ENCODE results near the gene AIFM3. TPM values are rescaled to one million over a fixed set of nuclear protein-coding genes. Genes with fewer than 3 reads are reported as not detected.
A peak's percentile ranks its signal among the peaks of the same experiment; 100 is the strongest.
"Not testable (repeated sequence)": the region's sequence is repeated elsewhere in the genome, so short reads cannot be mapped to it uniquely, and the experiment has no call there.

The AIFM3 gene
- total RNA-seq, result not detected in 2 replicates

- no peak for DNase-seq (ENCODE audit: low read depth in 2 of 2)
These were observed at the start of gene AIFM3 for GRCh38 chr22:20966883-20967696. TSS of gene AIFM3 (plus strand) at chr22:20967255. CDS start at chr22:20967945, 690 bp downstream.

- no peak for DNase-seq (ENCODE audit: low read depth in 2 of 2)
These were observed 48.3 kb upstream of the AIFM3 start for GRCh38 chr22:20918663-20919218.

GRCh38 chr22:20919718-20920117, 47.3 kb upstream of the AIFM3 start:
- DNase-seq (ENCODE audit: low read depth in 2 of 2), result peak in 1 of 2 donors; percentile 9

- DNase-seq (ENCODE audit: low read depth in 2 of 2), result no peak
These were observed 46.2 kb upstream of the AIFM3 start for GRCh38 chr22:20920881-20921203.

GRCh38 chr22:20922141-20922751, 44.8 kb upstream of the AIFM3 start:
- DNase-seq (ENCODE audit: low read depth in 2 of 2), result no peak

- DNase-seq (ENCODE audit: low read depth in 2 of 2), result no peak
These were observed 40.8 kb upstream of the AIFM3 start for GRCh38 chr22:20926243-20926642.

GRCh38 chr22:20927940-20928572, 39.0 kb upstream of the AIFM3 start:
- DNase-seq (ENCODE audit: low read depth in 2 of 2), result no peak

- DNase-seq (ENCODE audit: low read depth in 2 of 2), result no peak
These were observed 38.5 kb upstream of the AIFM3 start for GRCh38 chr22:20928573-20928967.

- no peak for DNase-seq (ENCODE audit: low read depth in 2 of 2)
These were observed 37.1 kb upstream of the AIFM3 start for GRCh38 chr22:20930004-20930403.

GRCh38 chr22:20930435-20930834, 36.6 kb upstream of the AIFM3 start:
- not testable (repeated sequence) for DNase-seq (ENCODE audit: low read depth in 2 of 2)

GRCh38 chr22:20931126-20931654, 35.9 kb upstream of the AIFM3 start:
- DNase-seq (ENCODE audit: low read depth in 2 of 2), result no peak

GRCh38 chr22:20933910-20934309, 33.1 kb upstream of the AIFM3 start:
- no peak for DNase-seq (ENCODE audit: low read depth in 2 of 2)

- not testable (repeated sequence) for DNase-seq (ENCODE audit: low read depth in 2 of 2)
These were observed 32.0 kb upstream of the AIFM3 start for GRCh38 chr22:20935049-20935448.

- not testable (repeated sequence) for DNase-seq (ENCODE audit: low read depth in 2 of 2)
These were observed 31.1 kb upstream of the AIFM3 start for GRCh38 chr22:20935780-20936539.

- DNase-seq (ENCODE audit: low read depth in 2 of 2), result no peak
These were observed 29.8 kb upstream of the AIFM3 start for GRCh38 chr22:20937031-20937793.

GRCh38 chr22:20937794-20938671, 29.0 kb upstream of the AIFM3 start:
- DNase-seq (ENCODE audit: low read depth in 2 of 2), result no peak

GRCh38 chr22:20939457-20940185, 27.4 kb upstream of the AIFM3 start:
- DNase-seq (ENCODE audit: low read depth in 2 of 2), result not testable (repeated sequence)

GRCh38 chr22:20940186-20940651, 26.8 kb upstream of the AIFM3 start:
- DNase-seq (ENCODE audit: low read depth in 2 of 2), result no peak

GRCh38 chr22:20940904-20941385, 26.1 kb upstream of the AIFM3 start:
- DNase-seq (ENCODE audit: low read depth in 2 of 2), result no peak
